ENCODE results near the gene CCDC187. TPM values are rescaled to one million over a fixed set of nuclear protein-coding genes. Genes with fewer than 3 reads are reported as not detected.

Gene CCDC187
- polyA plus RNA-seq, 3 donors, result not detected

GRCh38 chr9:136281421-136282271, 22.2 kb downstream of the CCDC187 start:
- peaks cover 8 to 20% (median 15%) of the 10 kb centered on the region in 3 donors for H3K27me3 Mint-ChIP-seq (ENCODE audit: low read depth in 3 of 3)
- TF ChIP-seq CTCF (IDR thresholded peaks at IDR 0.05), result no peak
- Histone ChIP-seq H3K4me2 (replicated peaks; ENCODE audit: extremely low read depth, low read length, poor library complexity, severe bottlenecking) (no peak overlapping the region), H3K9me3 (replicated peaks in 1 of 2; ENCODE audit: control insufficient read depth in 1 of 2, insufficient read depth in 1 of 2, low read length in 2 of 2) (no peaks in the 10 kb centered on the region), H4K20me1 (ENCODE audit: insufficient read depth, low read length) (no peaks in the 10 kb centered on the region), H2AFZ (ENCODE audit: insufficient read depth, low read depth, low read length, poor library complexity, severe bottlenecking) (no peak overlapping the region), H3K4me1 (ENCODE audit: control insufficient read depth in 1 of 2, insufficient read depth in 2 of 2, low read length in 2 of 2) (no peaks in the 10 kb centered on the region), H3K27me3 (ENCODE audit: control insufficient read depth in 2 of 2, insufficient read depth in 2 of 2, low read length in 2 of 2) (no peaks in the 10 kb centered on the region), H3K9ac (ENCODE audit: insufficient read depth, low read length, poor library complexity, severe bottlenecking) (no peak overlapping the region), H3K79me2 (ENCODE audit: insufficient read depth, low read length) (no peaks in the 10 kb centered on the region), H3K36me3 (replicated peaks in 1 of 2; ENCODE audit: control insufficient read depth in 1 of 2, insufficient read depth in 2 of 2, low read length in 2 of 2) (no peaks in the 10 kb centered on the region), H3K27ac (ENCODE audit: low read depth in 1 of 2, low read length in 2 of 2) (no peak overlapping the region), H3K4me3 (replicated peaks in 1 of 3; ENCODE audit: low read depth in 2 of 3, low read length in 3 of 3) (no peak overlapping the region)
- 88% methylated on average over 36 of the region's 39 CpGs for WGBS (ENCODE audit: insufficient coverage)
- peaks cover 0 to 2% (median 0%) of the 10 kb centered on the region in 7 donors for H3K9me3 Mint-ChIP-seq
- H3K36me3 Mint-ChIP-seq, result no peaks in the 10 kb centered on the region
- H3K4me1 Mint-ChIP-seq, result no peaks in the 10 kb centered on the region
- DNase-seq, result no peak
- intact Hi-C loops (cut with micrococcal nuclease), result loop anchor here in 1 of 2 donors (5.0 to 10.0 kb wide), 2 partner anchors 109 to 677 kb away; no protein-coding TSS in a partner anchor
- H3K27ac Mint-ChIP-seq, result peak overlapping the region in 1 of 7 donors; percentile 69
- no peak overlapping the region for H3K4me3 Mint-ChIP-seq

GRCh38 chr9:136280535-136281315, 23.2 kb downstream of the CCDC187 start:
- no peaks in the 10 kb centered on the region for H3K9me3 ChIP-seq (replicated peaks in 1 of 2; ENCODE audit: control insufficient read depth in 1 of 2, insufficient read depth in 1 of 2, low read length in 2 of 2)
- 84% methylated on average over 12 of the region's 16 CpGs for WGBS (ENCODE audit: insufficient coverage)
- Mint-ChIP-seq H3K4me1 (no peaks in the 10 kb centered on the region), H3K36me3 (no peaks in the 10 kb centered on the region), H3K27me3 (ENCODE audit: low read depth in 3 of 3) (peaks cover 8 to 17% (median 15%) of the 10 kb centered on the region in 3 donors), H3K9me3 (peaks cover 0 to 2% (median 0%) of the 10 kb centered on the region in 7 donors), H3K27ac (no peak overlapping the region), H3K4me3 (no peak overlapping the region)
- no peak overlapping the region for H2AFZ ChIP-seq (ENCODE audit: insufficient read depth, low read depth, low read length, poor library complexity, severe bottlenecking)
- H3K4me2 ChIP-seq (replicated peaks; ENCODE audit: extremely low read depth, low read length, poor library complexity, severe bottlenecking), result no peak overlapping the region
- H3K27ac ChIP-seq (ENCODE audit: low read depth in 1 of 2, low read length in 2 of 2), result no peak overlapping the region
- no peaks in the 10 kb centered on the region for H3K27me3 ChIP-seq (ENCODE audit: control insufficient read depth in 2 of 2, insufficient read depth in 2 of 2, low read length in 2 of 2)
- no peak for TF ChIP-seq CTCF (IDR thresholded peaks at IDR 0.05)
- H3K79me2 ChIP-seq (ENCODE audit: insufficient read depth, low read length), result no peaks in the 10 kb centered on the region
- no peak overlapping the region for H3K4me3 ChIP-seq (replicated peaks in 1 of 3; ENCODE audit: low read depth in 2 of 3, low read length in 3 of 3)
- H3K36me3 ChIP-seq (replicated peaks in 1 of 2; ENCODE audit: control insufficient read depth in 1 of 2, insufficient read depth in 2 of 2, low read length in 2 of 2), result no peaks in the 10 kb centered on the region
- H3K4me1 ChIP-seq (ENCODE audit: control insufficient read depth in 1 of 2, insufficient read depth in 2 of 2, low read length in 2 of 2), result no peaks in the 10 kb centered on the region
- DNase-seq, result no peak
- intact Hi-C loops (cut with micrococcal nuclease), result loop anchor here in 1 of 2 donors (5.0 to 10.0 kb wide), 2 partner anchors 108 to 676 kb away; no protein-coding TSS in a partner anchor
- H3K9ac ChIP-seq (ENCODE audit: insufficient read depth, low read length, poor library complexity, severe bottlenecking), result no peak overlapping the region
- no peaks in the 10 kb centered on the region for H4K20me1 ChIP-seq (ENCODE audit: insufficient read depth, low read length)
